ENCODE measurements around the gene DPP6.

The DPP6 gene

GRCh38 chr7:154474903-154475520, 422.8 kb downstream of the DPP6 start:
- FAIRE-seq, result no peak

GRCh38 chr7:154475864-154476263, 423.7 kb downstream of the DPP6 start:
- FAIRE-seq, result no peak

GRCh38 chr7:154480817-154481216, 428.6 kb downstream of the DPP6 start:
- no peak for FAIRE-seq

- no peak for FAIRE-seq
Measured at GRCh38 chr7:154482863-154483262, 430.7 kb downstream of the DPP6 start.

GRCh38 chr7:154484406-154484805, 432.2 kb downstream of the DPP6 start:
- no peak for FAIRE-seq

GRCh38 chr7:154484943-154485342, 432.7 kb downstream of the DPP6 start:
- FAIRE-seq, result no peak

GRCh38 chr7:154489897-154490296, 437.7 kb downstream of the DPP6 start:
- no peak for FAIRE-seq

- no peak for FAIRE-seq
Measured at GRCh38 chr7:154493594-154493993, 441.4 kb downstream of the DPP6 start.

- no peak for FAIRE-seq
Measured at GRCh38 chr7:154497751-154498150, 445.6 kb downstream of the DPP6 start.

- FAIRE-seq, result no peak
Measured at GRCh38 chr7:154503962-154504550, 451.9 kb downstream of the DPP6 start.

- no peak for FAIRE-seq
Measured at GRCh38 chr7:154504918-154505317, 452.7 kb downstream of the DPP6 start.

GRCh38 chr7:154505362-154505761, 453.2 kb downstream of the DPP6 start:
- FAIRE-seq, result no peak

- FAIRE-seq, result no peak
Measured at GRCh38 chr7:154509192-154509591, 457.0 kb downstream of the DPP6 start.

- FAIRE-seq, result no peak
Measured at GRCh38 chr7:154512121-154512833, 460.1 kb downstream of the DPP6 start.

GRCh38 chr7:154517768-154518167, 465.6 kb downstream of the DPP6 start:
- FAIRE-seq, result no peak

GRCh38 chr7:154519229-154519628, 467.0 kb downstream of the DPP6 start:
- FAIRE-seq, result no peak

GRCh38 chr7:154530136-154530535, 477.9 kb downstream of the DPP6 start:
- FAIRE-seq, result no peak

- no peak for FAIRE-seq
Measured at GRCh38 chr7:154532771-154533170, 480.6 kb downstream of the DPP6 start.

GRCh38 chr7:154540596-154540995, 488.4 kb downstream of the DPP6 start:
- no peak for FAIRE-seq

- FAIRE-seq, result no peak
Measured at GRCh38 chr7:154541606-154542005, 489.4 kb downstream of the DPP6 start.

- FAIRE-seq, result no peak
Measured at GRCh38 chr7:154546946-154547587, 494.9 kb downstream of the DPP6 start.

- no peak for FAIRE-seq
Measured at GRCh38 chr7:154553711-154554265, 501.6 kb downstream of the DPP6 start.

GRCh38 chr7:154559454-154559853, 507.3 kb downstream of the DPP6 start:
- FAIRE-seq, result no peak

- FAIRE-seq, result no peak
Measured at GRCh38 chr7:154564676-154565075, 512.5 kb downstream of the DPP6 start.

All from G401.6 (cell line).